ENCODE measurements around the gene CCBE1. TPM values are rescaled to one million over a fixed set of nuclear protein-coding genes. Genes with fewer than 3 reads are reported as not detected.

The CCBE1 gene
- total and polyA plus RNA-seq, 2 of the 4 experiments (the other 2 are of a cell fraction), result 64.8 to 148 TPM

Other genes with a start within 250 kb of the CCBE1 start
- gene PMAIP1, start 202.6 kb upstream of the CCBE1 start, total RNA-seq (2012; rRNA removed), result 14.0 and 26.9 TPM in 2 replicates
- 25.9 and 30.1 TPM in 2 replicates for gene PMAIP1, start 202.6 kb upstream of the CCBE1 start, polyA plus RNA-seq (2012; rRNA removed)

Data from IMR-90 (cell line).